Choroid plexus epithelial cell (primary cell): ENCODE data around the gene SMYD4.
"Not testable (repeated sequence)": the region's sequence is repeated elsewhere in the genome, so short reads cannot be mapped to it uniquely, and the experiment has no call there.

Experiments used
- DNase-seq: peaks from one replicate; pipeline ENCODE4 v3.0.0-alpha.2; 2010; ENCODE audit warnings: low read depth
- H3K4me3 ChIP-seq: 2 replicates; pipeline ENCODE4 v1.5.1; 2011; ENCODE audit warnings: low read depth, mild to moderate bottlenecking, control low read depth, low read length, moderate library complexity
- CTCF ChIP-seq: conservative IDR thresholded peaks from 2 replicates; pipeline ENCODE4 v1.5.1; 2011; ENCODE audit warnings: low read depth, mild to moderate bottlenecking, control low read depth, inconsistent platforms, low read length, moderate library complexity

SMYD4 gene

GRCh38 chr17:1773696-1774181 lies 56.0 kb downstream of the SMYD4 start:
- H3K4me3 ChIP-seq, result no peak overlapping the region
- TF ChIP-seq CTCF, result no peak
- DNase-seq, result peak; percentile 53

GRCh38 chr17:1773000-1773695 lies 56.6 kb downstream of the SMYD4 start:
- H3K4me3 ChIP-seq, result not testable (repeated sequence)
- peak; percentile 74 for DNase-seq

GRCh38 chr17:1769822-1770477 lies 59.8 kb downstream of the SMYD4 start:
- peak; percentile 81 for DNase-seq
- no peak for TF ChIP-seq CTCF
- H3K4me3 ChIP-seq, result no peak overlapping the region

- TF ChIP-seq CTCF, result peak; percentile 14
- DNase-seq, result no peak
- no peak overlapping the region for H3K4me3 ChIP-seq
These were observed 62.3 kb downstream of the SMYD4 start for GRCh38 chr17:1767358-1767757.

GRCh38 chr17:1766382-1767135 lies 63.1 kb downstream of the SMYD4 start:
- H3K4me3 ChIP-seq, result no peak overlapping the region
- no peak for TF ChIP-seq CTCF
- no peak for DNase-seq

- no peak overlapping the region for H3K4me3 ChIP-seq
These were observed 64.1 kb downstream of the SMYD4 start for GRCh38 chr17:1765576-1765975.

GRCh38 chr17:1764705-1765104 lies 65.0 kb downstream of the SMYD4 start:
- not testable (repeated sequence) for DNase-seq, H3K4me3 ChIP-seq

More at GRCh38 chr17:1765576-1765975, 64.1 kb downstream of the SMYD4 start:
- no peak for TF ChIP-seq CTCF
- no peak for DNase-seq
